C4-2B (cell line): ENCODE measurements around the gene ROR2.

Experiments
- CTCF ChIP-seq: fragments of 450-650 bp; conservative IDR thresholded peaks from 2 replicates; pipeline ENCODE4 v1.5.1; 2017; ENCODE audit warnings: mild to moderate bottlenecking
- ZFX ChIP-seq: fragments of 450-650 bp; IDR thresholded peaks from 2 replicates; pipeline ENCODE4 v1.6.1; 2017

- TF ChIP-seq CTCF: no peak
- no peak for TF ChIP-seq ZFX
Observed at GRCh38 chr9:91917436-91917835, 32.6 kb downstream of the ROR2 start.
